Fibroblast of lung (primary cell): ENCODE measurements around the gene KLHL33. TPM values are rescaled to one million over a fixed set of nuclear protein-coding genes. Genes with fewer than 3 reads are reported as not detected.
A peak's percentile ranks its signal among the peaks of the same experiment; 100 is the strongest.

ENCODE experiments used
- DNase-seq, 2 donors: peaks; one replicate each; pipeline versions ENCODE4 v3.0.0 to v3.0.0-alpha.2; 2010; ENCODE audit warnings: low read depth in 2 of 2
- H2AFZ ChIP-seq: 2 replicates; pipeline ENCODE4 v1.5.1; 2012; ENCODE audit warnings: low read length, control low read depth, inconsistent platforms
- H3K27ac ChIP-seq: 2 replicates; pipeline ENCODE4 v1.5.1; 2011; ENCODE audit warnings: low read length, control low read depth; ENCODE audit not compliant: insufficient read depth
- H3K27me3 ChIP-seq: 2 replicates; pipeline ENCODE4 v1.5.1; 2011; ENCODE audit warnings: mild to moderate bottlenecking, low read length; ENCODE audit not compliant: control insufficient read depth, insufficient read depth
- H3K36me3 ChIP-seq: 2 replicates; pipeline ENCODE4 v1.5.1; 2011; ENCODE audit warnings: low read length; ENCODE audit not compliant: control insufficient read depth, insufficient read depth
- H3K4me1 ChIP-seq: 2 replicates; pipeline ENCODE4 v1.5.1; 2011; ENCODE audit warnings: low read length; ENCODE audit not compliant: control insufficient read depth, insufficient read depth; ENCODE audit errors: extremely low read depth
- H3K4me2 ChIP-seq: 2 replicates; pipeline ENCODE4 v1.5.1; 2011; ENCODE audit warnings: low read length, control low read depth; ENCODE audit not compliant: insufficient read depth; ENCODE audit errors: extremely low read depth
- H3K4me3 ChIP-seq, 4 experiments: fragments of 200-600 bp in 1 of 4; sonication (generic) in 1 of 4; replicated peaks in 1 of 4; 2 replicates each; pipeline ENCODE4 v1.5.1; 2011 to 2016; ENCODE audit warnings: low read length in 4 of 4, low read depth in 3 of 4, mild to moderate bottlenecking in 3 of 4, control low read depth in 2 of 4, inconsistent platforms in 1 of 4, mixed read lengths in 1 of 4; ENCODE audit not compliant: insufficient read depth in 1 of 4; ENCODE audit errors: control extremely low read depth in 1 of 4
- H3K79me2 ChIP-seq: 2 replicates; pipeline ENCODE4 v1.5.1; 2012; ENCODE audit warnings: mild to moderate bottlenecking, low read length, inconsistent platforms; ENCODE audit not compliant: control insufficient read depth, insufficient read depth
- H3K9ac ChIP-seq: 2 replicates; pipeline ENCODE4 v1.5.1; 2011; ENCODE audit warnings: mild to moderate bottlenecking, low read length, control low read depth; ENCODE audit not compliant: insufficient read depth
- H3K9me3 ChIP-seq: 2 replicates; pipeline ENCODE4 v1.5.1; 2012; ENCODE audit warnings: low read depth, low read length; ENCODE audit not compliant: control insufficient read depth, insufficient read depth
- H4K20me1 ChIP-seq: 2 replicates; pipeline ENCODE4 v1.5.1; 2011; ENCODE audit warnings: low read length; ENCODE audit not compliant: control insufficient read depth, insufficient read depth; ENCODE audit errors: extremely low read depth
- EZH2 ChIP-seq: IDR thresholded peaks from 2 replicates; pipeline ENCODE4 v1.5.1; 2012; ENCODE audit warnings: low read length, control low read depth, mild to moderate bottlenecking; ENCODE audit errors: missing control alignments
- polyA plus RNA-seq, 2 donors: library from polyadenylated mRNA; depleted of rRNA in 1 of 2; stranded (reverse) in 1 of 2; unstranded in 1 of 2; fragments of >200 nt; gene quantifications; 2 replicates each; pipeline ENCODE4 v1.2.1, GENCODE V29; 2011 to 2012; ENCODE audit warnings: missing spikeins in 1 of 2
- total RNA-seq: library from RNA; depleted of rRNA; stranded (reverse); fragments of >200 nt; gene quantifications from 2 replicates; pipeline ENCODE4 v1.2.1, GENCODE V29; 2014
- TF ChIP-seq, protein P1 (sequence below), 2 donors: IDR thresholded peaks in 1 of 2; conservative IDR thresholded peaks in 1 of 2; 1 replicate in 1 of 2; 2 replicates in 1 of 2; pipeline ENCODE4 v1.5.1; 2011 to 2012; ENCODE audit warnings: low read length in 2 of 2, control low read depth in 1 of 2, inconsistent platforms in 1 of 2, low read depth in 1 of 2, mild to moderate bottlenecking in 1 of 2

The KLHL33 gene
- total and polyA plus RNA-seq, 2 donors (not counting 1 experiment from before 2014, with no cell fraction given): 0.17 to 1.5 TPM

DNA sequence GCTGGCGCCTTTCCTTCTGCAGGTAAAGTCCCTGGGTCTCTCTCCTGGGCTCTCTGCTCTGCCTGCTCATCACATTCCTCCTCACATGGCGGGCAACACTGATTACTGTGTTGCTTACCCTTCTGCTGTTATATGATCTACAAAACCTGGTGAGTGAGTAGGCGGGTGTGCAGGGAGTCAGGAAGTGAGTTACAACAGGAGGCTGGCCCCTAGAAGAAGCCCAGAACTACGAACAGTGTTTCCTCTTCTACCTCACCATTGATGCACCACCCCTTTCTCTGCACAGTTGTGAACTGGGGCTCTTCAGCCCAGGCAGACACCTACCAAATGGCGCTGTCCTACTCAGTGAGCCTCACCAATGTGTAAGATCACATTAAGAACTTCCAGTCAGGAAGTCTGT lies 4.9 kb upstream of the KLHL33 start:
- Histone ChIP-seq H3K79me2 (no peaks in the 10 kb centered on the region), H3K4me2 (no peak overlapping the region), H3K36me3 (peaks cover 1% of the 10 kb centered on the region), H3K9ac (no peak overlapping the region), H3K27ac (no peak overlapping the region), H3K4me3 (no peak overlapping the region), H3K27me3 (no peaks in the 10 kb centered on the region), H4K20me1 (no peaks in the 10 kb centered on the region), H3K4me1 (no peaks in the 10 kb centered on the region), H3K9me3 (no peaks in the 10 kb centered on the region), H2AFZ (no peak overlapping the region)
- DNase-seq: peak in 1 of 2 donors; percentile 14
- TF ChIP-seq, protein P1, sequence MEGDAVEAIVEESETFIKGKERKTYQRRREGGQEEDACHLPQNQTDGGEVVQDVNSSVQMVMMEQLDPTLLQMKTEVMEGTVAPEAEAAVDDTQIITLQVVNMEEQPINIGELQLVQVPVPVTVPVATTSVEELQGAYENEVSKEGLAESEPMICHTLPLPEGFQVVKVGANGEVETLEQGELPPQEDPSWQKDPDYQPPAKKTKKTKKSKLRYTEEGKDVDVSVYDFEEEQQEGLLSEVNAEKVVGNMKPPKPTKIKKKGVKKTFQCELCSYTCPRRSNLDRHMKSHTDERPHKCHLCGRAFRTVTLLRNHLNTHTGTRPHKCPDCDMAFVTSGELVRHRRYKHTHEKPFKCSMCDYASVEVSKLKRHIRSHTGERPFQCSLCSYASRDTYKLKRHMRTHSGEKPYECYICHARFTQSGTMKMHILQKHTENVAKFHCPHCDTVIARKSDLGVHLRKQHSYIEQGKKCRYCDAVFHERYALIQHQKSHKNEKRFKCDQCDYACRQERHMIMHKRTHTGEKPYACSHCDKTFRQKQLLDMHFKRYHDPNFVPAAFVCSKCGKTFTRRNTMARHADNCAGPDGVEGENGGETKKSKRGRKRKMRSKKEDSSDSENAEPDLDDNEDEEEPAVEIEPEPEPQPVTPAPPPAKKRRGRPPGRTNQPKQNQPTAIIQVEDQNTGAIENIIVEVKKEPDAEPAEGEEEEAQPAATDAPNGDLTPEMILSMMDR (conservative IDR thresholded peaks at IDR 0.05 in 1 of 2, IDR thresholded peaks at IDR 0.05 in 1 of 2; ENCODE audit: low read depth in 1 of 2, low read length in 2 of 2): no peak
- TF ChIP-seq EZH2: no peak

DNA sequence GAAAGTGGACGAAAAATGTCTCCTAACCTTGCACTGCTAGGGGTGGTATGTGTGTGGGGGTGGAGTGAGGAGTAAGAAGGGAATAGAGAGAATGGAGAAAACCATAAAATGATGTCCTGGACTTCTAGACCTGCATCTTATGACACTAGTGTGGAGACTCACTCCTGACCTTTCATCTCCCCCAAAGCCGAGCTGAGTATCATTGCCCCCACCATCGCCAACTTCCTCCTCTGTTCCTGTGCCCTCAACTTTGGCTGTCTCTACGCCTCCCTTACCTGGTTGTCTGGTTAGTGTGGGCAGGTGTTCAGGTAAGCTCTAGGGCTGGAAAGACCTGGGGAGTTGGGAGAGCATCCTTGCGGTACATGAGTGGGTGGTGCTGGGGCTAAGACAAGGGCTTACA lies 4.5 kb upstream of the KLHL33 start:
- DNase-seq: no peak
- Histone ChIP-seq H2AFZ (no peak overlapping the region), H3K4me2 (no peak overlapping the region), H3K4me3 (no peak overlapping the region), H3K9me3 (no peaks in the 10 kb centered on the region), H3K79me2 (no peaks in the 10 kb centered on the region), H3K4me1 (no peaks in the 10 kb centered on the region), H3K27ac (no peak overlapping the region), H3K36me3 (no peaks in the 10 kb centered on the region), H3K9ac (no peak overlapping the region), H3K27me3 (no peaks in the 10 kb centered on the region), H4K20me1 (no peaks in the 10 kb centered on the region)
- TF ChIP-seq, protein P1 (conservative IDR thresholded peaks at IDR 0.05 in 1 of 2, IDR thresholded peaks at IDR 0.05 in 1 of 2; ENCODE audit: low read depth in 1 of 2, low read length in 2 of 2): no peak

DNA sequence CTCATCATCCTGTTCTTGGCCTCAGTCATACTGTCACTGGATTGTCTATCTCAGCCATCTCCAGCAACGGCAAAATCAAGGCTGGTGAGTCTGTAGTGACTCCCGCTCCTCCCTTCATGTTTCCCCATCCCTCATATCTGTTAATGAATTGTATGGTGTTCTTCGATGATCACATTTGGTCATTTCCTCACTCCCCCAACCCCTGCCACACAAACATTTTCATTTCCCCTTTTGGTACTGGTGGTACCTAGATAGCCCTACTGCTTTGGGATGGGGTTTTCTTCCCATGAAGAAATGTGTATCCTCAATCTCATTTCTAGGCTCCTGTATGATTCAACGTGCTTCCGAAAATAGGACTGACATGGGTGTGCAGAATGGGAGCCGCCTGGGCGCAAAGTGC lies 2.7 kb upstream of the KLHL33 start:
- H3K4me3 ChIP-seq: no peak overlapping the region
- H3K27ac ChIP-seq: no peak overlapping the region
- no peak for TF ChIP-seq EZH2
- TF ChIP-seq, protein P1 (conservative IDR thresholded peaks at IDR 0.05 in 1 of 2, IDR thresholded peaks at IDR 0.05 in 1 of 2; ENCODE audit: low read depth in 1 of 2, low read length in 2 of 2): no peak

More for the DNA sequence above, 2.7 kb upstream of the KLHL33 start:
- Histone ChIP-seq H3K4me1 (peaks cover 3% of the 10 kb centered on the region), H3K9ac (no peak overlapping the region), H3K79me2 (no peaks in the 10 kb centered on the region), H3K27me3 (no peaks in the 10 kb centered on the region), H2AFZ (no peak overlapping the region), H4K20me1 (no peaks in the 10 kb centered on the region), H3K36me3 (no peaks in the 10 kb centered on the region), H3K9me3 (no peaks in the 10 kb centered on the region), H3K4me2 (no peak overlapping the region)
- no peak for DNase-seq
